ENCODE measurements around the gene LRRC58. TPM values are rescaled to one million over a fixed set of nuclear protein-coding genes. Genes with fewer than 3 reads are reported as not detected.
A peak's percentile ranks its signal among the peaks of the same experiment; 100 is the strongest.

LRRC58 gene
- total RNA-seq (2016; rRNA removed; fragmentation: Illumina TruSeq; extraction: Trizol) (17.3 and 28.8 TPM in 2 replicates), polyA plus RNA-seq (2011; rRNA removed) (6.4 and 9.7 TPM in 2 replicates), polyA minus RNA-seq (2011; rRNA and poly(A)+ RNA removed; ENCODE audit: low replicate concordance) (8.7 and 20.6 TPM in 2 replicates), Bru-seq, nascent RNA (percentile 91 among the genes with signal in this experiment), BruChase-seq, experiment 1, labeled RNA remaining after a 6-hour chase (percentile 96 among the genes with signal in this experiment), BruChase-seq, experiment 2, labeled RNA remaining after a 2-hour chase (percentile 92 among the genes with signal in this experiment)
- total RNA-seq (2016; cell fraction: cytosol; rRNA removed; fragmentation: Illumina TruSeq; extraction: Trizol; ENCODE audit: low read depth): 1.2 TPM in 2 replicates
- 16.7 and 29.7 TPM in 2 replicates for total RNA-seq (2016; cell fraction: insoluble cytoplasmic fraction; rRNA removed; fragmentation: Illumina TruSeq; extraction: Trizol)
- total RNA-seq (2016; cell fraction: membrane; rRNA removed; fragmentation: Illumina TruSeq; extraction: Trizol): 7.4 and 8.9 TPM in 2 replicates
- 14.8 and 15.2 TPM in 2 replicates for total RNA-seq (2016; cell fraction: nucleus; rRNA removed; fragmentation: Illumina TruSeq; extraction: Trizol)
- polyA plus RNA-seq (2011; cell fraction: cytosol; rRNA removed): 4.2 and 5.5 TPM in 2 replicates
- polyA plus RNA-seq (2011; cell fraction: nucleus; rRNA removed): 2.1 and 2.3 TPM in 2 replicates
- polyA plus RNA-seq (2012): 7.1 and 9.0 TPM in 2 replicates
- 0.44 and 0.54 TPM in 2 replicates for polyA plus RNA-seq (2016; cell fraction: cytosol; fragmentation: Illumina TruSeq; extraction: Trizol; ENCODE audit: low read depth)
- polyA plus RNA-seq (2016; cell fraction: insoluble cytoplasmic fraction; fragmentation: Illumina TruSeq; extraction: Trizol; ENCODE audit: low read depth): 23.4 and 26.0 TPM in 2 replicates
- 2.5 and 3.4 TPM in 2 replicates for polyA plus RNA-seq (2016; cell fraction: membrane; fragmentation: Illumina TruSeq; extraction: Trizol; ENCODE audit: low read depth)
- polyA plus RNA-seq (2016; cell fraction: nucleus; fragmentation: Illumina TruSeq; extraction: Trizol; ENCODE audit: insufficient read depth, low read depth): 12.2 and 12.6 TPM in 2 replicates
- polyA minus RNA-seq (2011; cell fraction: cytosol; rRNA and poly(A)+ RNA removed): 13.6 and 15.7 TPM in 2 replicates
- 15.2 and 16.4 TPM in 2 replicates for polyA minus RNA-seq (2011; cell fraction: nucleus; rRNA and poly(A)+ RNA removed)
- long read RNA-seq, experiment 1, full-length matches to known transcripts: 7 of 9 reads
- long read RNA-seq, experiment 1, partial matches to known transcripts: 0 of 9 reads
- long read RNA-seq, experiment 1, other reads (novel, unspliced or antisense): 2 of 9 reads
- long read RNA-seq, experiment 2, full-length matches to known transcripts: 2 of 23 reads
- long read RNA-seq, experiment 2, partial matches to known transcripts: 0 of 23 reads
- long read RNA-seq, experiment 2, other reads (novel, unspliced or antisense): 21 of 23 reads

GRCh38 chr3:120348991-120349854, at the start of gene LRRC58:
TSS of gene LRRC58 (minus strand) at chr3:120349354. CDS start at chr3:120349243, 111 bp downstream.
- intact Hi-C loops (cut with micrococcal nuclease; ENCODE audit: unreplicated experiment): loop anchor here (2.0 to 10.0 kb wide), 4 partner anchors 68 to 254 kb away; partner anchors contain the start of gene GSK3B
- ChIA-PET POLR2A (interaction anchor here (0.7 to 2.9 kb wide), 14 partner anchors 9 to 1109 kb away, joined by 3 to 22 read pairs (median 4); partner anchors contain the start of genes B4GALT4, NDUFB4 and TMEM39A), CTCF (ENCODE audit: low intra/inter-chr PET ratio, low total read pairs) (no interaction called here)
- no peak for FAIRE-seq
- peak within 1 kb of the TSS; percentile 68 to 95 (median 87) for H3K4me3 ChIP-seq (replicated peaks in 1 of 3; ENCODE audit: insufficient read depth in 1 of 3, low read depth in 2 of 3, low read length in 3 of 3)
- ATAC-seq: peak; percentile 91
- peak within 1 kb of the TSS; percentile 82 for H3K9ac ChIP-seq (ENCODE audit: insufficient read depth, low read depth, low read length)
- no peaks in the 10 kb centered on the region; the same call in 1 of the 2 replicates for H4K20me1 ChIP-seq (ENCODE audit: insufficient read depth, low read length)
- peak; percentile 81 for DNase-seq (ENCODE audit: low spot score)
- BruUV-seq (replicated peaks): TSS peak; percentile 92
- peak within 1 kb of the TSS; percentile 44 for H2AFZ ChIP-seq (ENCODE audit: low read length)
- H3K9me3 ChIP-seq (ENCODE audit: low read length): no peaks in the 10 kb centered on the region
- H3K79me2 ChIP-seq (ENCODE audit: insufficient read depth, low read length): peaks cover 41% of the 10 kb centered on the region
- 0% methylated on average over 10 of the region's 95 CpGs for WGBS (ENCODE audit: low lambda C conversion rate)
- H3K4me2 ChIP-seq (ENCODE audit: low read depth, low read length): peak within 1 kb of the TSS; percentile 71
- peaks cover 0 to 7% of the 10 kb centered on the region in 2 experiments; a peak in 2 of 5 replicates for H3K27me3 ChIP-seq (ENCODE audit: control insufficient read depth in 1 of 2, insufficient read depth in 2 of 2, low read length in 2 of 2)
- no peaks in the 10 kb centered on the region for H3K36me3 ChIP-seq (replicated peaks in 1 of 2; ENCODE audit: control insufficient read depth in 1 of 2, insufficient read depth in 2 of 2, low read length in 2 of 2)
- H3K27ac ChIP-seq (ENCODE audit: extremely low read length, insufficient read depth, low read length): peak within 1 kb of the TSS; percentile 81
- H3K4me1 ChIP-seq (ENCODE audit: insufficient read depth, low read length): peaks cover 45% of the 10 kb centered on the region
- in situ Hi-C loops (cut with HindIII; ENCODE audit: extremely low pct_ligation_motif_present, low pct_unique_long_range_greater_than_20kb): no loop called here
- TF ChIP-seq HOXA7 (CRISPR knock-in tag; IDR thresholded peaks at IDR 0.05) (no peak; the same call in 1 of the 2 replicates), CHD4 (IDR thresholded peaks at IDR 0.05; ENCODE audit: borderline replicate concordance, low read length) (no peak), ONECUT2 (CRISPR knock-in tag; IDR thresholded peaks at IDR 0.05) (no peak), REPIN1 (CRISPR knock-in tag; IDR thresholded peaks at IDR 0.05; ENCODE audit: borderline replicate concordance, low read depth) (peak; percentile 82; the same call in 1 of the 2 replicates), PAXIP1 (CRISPR knock-in tag; conservative IDR thresholded peaks at IDR 0.05) (peak; percentile 58), NR2C2 (CRISPR knock-in tag; IDR thresholded peaks at IDR 0.05; ENCODE audit: borderline replicate concordance) (peak; percentile 96), ZFP91 (CRISPR knock-in tag; IDR thresholded peaks at IDR 0.05; ENCODE audit: borderline replicate concordance) (peak; percentile 96), IKZF5 (CRISPR knock-in tag; IDR thresholded peaks at IDR 0.05) (peak; percentile 61; the same call in 1 of the 2 replicates), ERF (CRISPR knock-in tag; IDR thresholded peaks at IDR 0.05) (0 out of 2 replicates have a peak, but pooled peaks have one; percentile 29)

Data from HepG2 (cell line).